GM18511 (cell line): Measurements from ENCODE around the gene CDH4.

ENCODE experiments used
- ATAC-seq: cut with Tn5 transposase; IDR thresholded peaks from one replicate; pipeline ENCODE4 v1.9.1; 2021; ENCODE audit warnings: mild to moderate bottlenecking, moderate library complexity; ENCODE audit not compliant: unreplicated experiment

The CDH4 gene

GRCh38 chr20:61816606-61817460, 564.8 kb downstream of the CDH4 start:
- no peak for ATAC-seq

- ATAC-seq, result no peak
Observed at GRCh38 chr20:61817575-61817974, 565.5 kb downstream of the CDH4 start.

GRCh38 chr20:61818746-61819573, 566.9 kb downstream of the CDH4 start:
- no peak for ATAC-seq

GRCh38 chr20:61819574-61819846, 567.4 kb downstream of the CDH4 start:
- no peak for ATAC-seq

GRCh38 chr20:61819921-61820825, 568.1 kb downstream of the CDH4 start:
- ATAC-seq, result no peak

GRCh38 chr20:61821735-61822134, 569.7 kb downstream of the CDH4 start:
- ATAC-seq, result no peak

GRCh38 chr20:61822396-61822795, 570.3 kb downstream of the CDH4 start:
- no peak for ATAC-seq

- no peak for ATAC-seq
Observed at GRCh38 chr20:61823242-61823641, 571.2 kb downstream of the CDH4 start.

GRCh38 chr20:61828891-61829290, 576.8 kb downstream of the CDH4 start:
- no peak for ATAC-seq

GRCh38 chr20:61829526-61829925, 577.5 kb downstream of the CDH4 start:
- no peak for ATAC-seq

- no peak for ATAC-seq
Observed at GRCh38 chr20:61830241-61830930, 578.3 kb downstream of the CDH4 start.

GRCh38 chr20:61830991-61831390, 578.9 kb downstream of the CDH4 start:
- ATAC-seq, result no peak

- ATAC-seq, result no peak
Observed at GRCh38 chr20:61832181-61832580, 580.1 kb downstream of the CDH4 start.

- ATAC-seq, result no peak
Observed at GRCh38 chr20:61833807-61834610, 581.9 kb downstream of the CDH4 start.

GRCh38 chr20:61835301-61835700, 583.2 kb downstream of the CDH4 start:
- ATAC-seq, result no peak

- ATAC-seq, result no peak
Observed at GRCh38 chr20:61835791-61836350, 583.8 kb downstream of the CDH4 start.

- no peak for ATAC-seq
Observed at GRCh38 chr20:61837200-61837599, 585.1 kb downstream of the CDH4 start.

- no peak for ATAC-seq
Observed at GRCh38 chr20:61839223-61839911, 587.3 kb downstream of the CDH4 start.
